Calu3 (cell line): ENCODE measurements around the gene FOXS1. TPM values are rescaled to one million over a fixed set of nuclear protein-coding genes. Genes with fewer than 3 reads are reported as not detected.

ENCODE experiments used
- BruUV-seq: library from RNA; stranded (reverse); fragments of 400-500 nt; replicated peaks from 2 replicates; lab custom pipeline; 2021; lab: Mats Ljungman, UMichigan
- CTCF ChIA-PET: fragments of 300-600 bp; sonication (Branson Sonifier 250); formaldehyde crosslinking; loops from one replicate; lab custom pipeline; 2022; ENCODE audit warnings: antibody characterized with exemption; lab: Charles Lee
- DNase-seq: peaks from one replicate; pipeline ENCODE4 v3.0.0; 2022
- H3K27ac Mint-ChIP-seq: one replicate; pipeline ENCODE4 v1.8.0; 2022; ENCODE audit warnings: mixed read lengths; ENCODE audit not compliant: unreplicated experiment
- H3K27me3 Mint-ChIP-seq: one replicate; pipeline ENCODE4 v1.8.0; 2022; ENCODE audit warnings: mixed read lengths; ENCODE audit not compliant: unreplicated experiment
- H3K36me3 Mint-ChIP-seq: one replicate; pipeline ENCODE4 v1.8.0; 2022; ENCODE audit warnings: mild to moderate bottlenecking, moderate library complexity, mixed read lengths; ENCODE audit not compliant: insufficient read depth, unreplicated experiment
- H3K4me1 Mint-ChIP-seq: one replicate; pipeline ENCODE4 v1.8.0; 2022; ENCODE audit warnings: mild to moderate bottlenecking, low read depth, mixed read lengths; ENCODE audit not compliant: unreplicated experiment
- H3K4me3 Mint-ChIP-seq: one replicate; pipeline ENCODE4 v1.8.0; 2022; ENCODE audit warnings: mild to moderate bottlenecking, low read depth, moderate library complexity, mixed read lengths; ENCODE audit not compliant: unreplicated experiment
- H3K9me3 Mint-ChIP-seq: one replicate; pipeline ENCODE4 v1.8.0; 2022; ENCODE audit warnings: low read depth, mixed read lengths; ENCODE audit not compliant: unreplicated experiment
- intact Hi-C: fragments of 100-400 bp; cut with micrococcal nuclease; formaldehyde crosslinking; loops from one replicate; pipeline ENCODE4 v1.10.0; 2022; ENCODE audit not compliant: unreplicated experiment
- total RNA-seq: library from RNA; stranded (reverse); gene quantifications from 2 replicates; pipeline ENCODE4 v1.2.3, GENCODE V29; 2022
- TF ChIP-seq, protein P1 (sequence below): fragments of 200-600 bp; IDR thresholded peaks from one replicate; pipeline ENCODE4 v1.8.0; 2022; ENCODE audit warnings: antibody characterized with exemption; ENCODE audit not compliant: unreplicated experiment

The FOXS1 gene
- total RNA-seq, 1 experiment from 2014 or later, result not detected

- intact Hi-C loops, result loop anchor here (5.0 kb wide), 1 partner anchor 115 kb away; the partner anchor contains the start of gene PDRG1
- TF ChIP-seq, protein P1, sequence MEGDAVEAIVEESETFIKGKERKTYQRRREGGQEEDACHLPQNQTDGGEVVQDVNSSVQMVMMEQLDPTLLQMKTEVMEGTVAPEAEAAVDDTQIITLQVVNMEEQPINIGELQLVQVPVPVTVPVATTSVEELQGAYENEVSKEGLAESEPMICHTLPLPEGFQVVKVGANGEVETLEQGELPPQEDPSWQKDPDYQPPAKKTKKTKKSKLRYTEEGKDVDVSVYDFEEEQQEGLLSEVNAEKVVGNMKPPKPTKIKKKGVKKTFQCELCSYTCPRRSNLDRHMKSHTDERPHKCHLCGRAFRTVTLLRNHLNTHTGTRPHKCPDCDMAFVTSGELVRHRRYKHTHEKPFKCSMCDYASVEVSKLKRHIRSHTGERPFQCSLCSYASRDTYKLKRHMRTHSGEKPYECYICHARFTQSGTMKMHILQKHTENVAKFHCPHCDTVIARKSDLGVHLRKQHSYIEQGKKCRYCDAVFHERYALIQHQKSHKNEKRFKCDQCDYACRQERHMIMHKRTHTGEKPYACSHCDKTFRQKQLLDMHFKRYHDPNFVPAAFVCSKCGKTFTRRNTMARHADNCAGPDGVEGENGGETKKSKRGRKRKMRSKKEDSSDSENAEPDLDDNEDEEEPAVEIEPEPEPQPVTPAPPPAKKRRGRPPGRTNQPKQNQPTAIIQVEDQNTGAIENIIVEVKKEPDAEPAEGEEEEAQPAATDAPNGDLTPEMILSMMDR, result no peak
- no TSS peak for BruUV-seq
- Mint-ChIP-seq H3K36me3 (peaks cover 15% of the 10 kb centered on the region), H3K9me3 (no peaks in the 10 kb centered on the region), H3K27me3 (no peaks in the 10 kb centered on the region), H3K27ac (no peak overlapping the region), H3K4me3 (no peak overlapping the region), H3K4me1 (peaks cover 24% of the 10 kb centered on the region)
- CTCF ChIA-PET, result interaction anchor here (0.7 to 1.7 kb wide), 5 partner anchors 10 to 114 kb away, joined by 3 to 10 read pairs (median 3); no protein-coding TSS in a partner anchor
- DNase-seq, result no peak
Observed at GRCh38 chr20:31836853-31837608, 8.4 kb downstream of the FOXS1 start.

DNA sequence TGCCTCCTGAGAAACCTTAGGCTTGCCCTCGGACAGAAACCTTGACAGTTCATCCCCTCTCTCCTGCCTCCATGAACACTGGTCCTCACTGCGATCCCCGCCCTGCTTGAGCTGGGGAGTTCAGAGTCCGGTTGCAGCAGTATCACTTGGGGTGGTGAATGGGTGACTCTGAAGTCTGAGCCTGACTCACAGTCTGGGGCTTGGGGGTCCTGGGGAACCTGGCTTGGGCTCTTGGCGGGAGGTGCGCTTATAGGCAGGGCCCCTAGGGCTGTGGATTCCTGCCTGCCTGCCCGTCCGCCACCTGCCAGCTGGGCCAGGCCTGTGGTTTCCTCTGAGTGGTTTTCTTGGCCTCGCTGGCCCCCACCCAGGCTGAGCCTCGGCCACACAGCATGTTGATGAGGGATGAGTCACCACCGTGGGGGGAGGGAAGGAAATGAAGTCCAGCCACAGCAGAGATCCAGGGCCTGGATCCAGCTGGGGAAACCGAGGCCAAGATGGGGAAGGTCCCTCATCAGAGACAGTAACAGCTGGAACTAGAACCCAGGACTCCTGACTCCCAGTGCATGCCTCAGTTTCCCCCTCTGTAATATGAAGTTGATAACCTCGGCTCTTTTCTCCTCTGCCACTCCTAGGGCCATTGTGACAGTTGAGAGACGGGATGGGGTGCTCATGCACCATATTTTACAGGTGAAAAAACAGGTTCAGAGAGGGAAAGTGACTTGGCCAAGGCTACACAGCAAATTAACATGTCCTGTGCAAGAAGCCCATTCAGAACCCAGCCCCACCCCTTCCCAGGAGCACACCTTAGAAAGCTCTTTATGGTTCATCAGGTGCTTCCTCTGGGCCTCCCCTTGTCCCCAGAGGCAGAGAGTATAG, 9.2 kb downstream of the FOXS1 start:
- H3K4me1 Mint-ChIP-seq, result peaks cover 17% of the 10 kb centered on the region
- peak overlapping the region; percentile 6 for H3K4me3 Mint-ChIP-seq
- no TSS peak for BruUV-seq
- CTCF ChIA-PET, result interaction anchor here (0.6 to 1.6 kb wide), 7 partner anchors 10 to 195 kb away, joined by 3 to 7 read pairs (median 3); no protein-coding TSS in a partner anchor
- intact Hi-C loops, result loop anchor here (5.0 kb wide), 1 partner anchor 116 kb away; the partner anchor contains the start of gene PDRG1
- peaks cover 15% of the 10 kb centered on the region for H3K36me3 Mint-ChIP-seq
- H3K27me3 Mint-ChIP-seq, result no peaks in the 10 kb centered on the region
- no peaks in the 10 kb centered on the region for H3K9me3 Mint-ChIP-seq
- peak; percentile 97 for DNase-seq
- H3K27ac Mint-ChIP-seq, result no peak overlapping the region
- TF ChIP-seq, protein P1, result no peak

DNA sequence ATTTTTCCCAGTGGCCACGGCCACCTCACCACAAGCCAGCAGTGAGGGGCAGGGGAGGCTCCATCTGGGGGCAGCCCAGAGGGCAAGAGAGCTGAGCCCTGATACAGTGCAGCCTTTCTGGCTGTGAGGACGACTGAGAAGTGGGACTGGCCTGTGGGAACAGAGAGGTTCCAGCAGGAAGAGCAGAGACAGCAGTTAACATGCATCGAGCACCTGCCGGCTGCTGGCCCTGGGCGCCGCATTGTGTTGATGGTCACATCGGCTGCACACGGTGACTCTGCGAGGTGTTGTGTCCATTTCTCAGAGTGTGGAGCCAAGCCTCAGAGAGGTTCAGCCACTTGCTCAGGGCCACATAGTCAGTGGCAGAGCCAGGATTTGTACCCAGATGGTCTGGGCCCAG, 9.8 kb downstream of the FOXS1 start:
- Mint-ChIP-seq H3K4me3 (no peak overlapping the region), H3K27ac (no peak overlapping the region), H3K27me3 (no peaks in the 10 kb centered on the region), H3K36me3 (peaks cover 15% of the 10 kb centered on the region), H3K4me1 (peaks cover 17% of the 10 kb centered on the region), H3K9me3 (no peaks in the 10 kb centered on the region)
- DNase-seq, result no peak
- intact Hi-C loops, result loop anchor here (5.0 kb wide), 1 partner anchor 117 kb away; the partner anchor contains the start of gene PDRG1
- no TSS peak for BruUV-seq
- TF ChIP-seq, protein P1, result no peak
- CTCF ChIA-PET, result interaction anchor here (0.7 to 1.6 kb wide), 3 partner anchors 11 to 176 kb away, joined by 3 to 7 read pairs (median 4); no protein-coding TSS in a partner anchor

DNA sequence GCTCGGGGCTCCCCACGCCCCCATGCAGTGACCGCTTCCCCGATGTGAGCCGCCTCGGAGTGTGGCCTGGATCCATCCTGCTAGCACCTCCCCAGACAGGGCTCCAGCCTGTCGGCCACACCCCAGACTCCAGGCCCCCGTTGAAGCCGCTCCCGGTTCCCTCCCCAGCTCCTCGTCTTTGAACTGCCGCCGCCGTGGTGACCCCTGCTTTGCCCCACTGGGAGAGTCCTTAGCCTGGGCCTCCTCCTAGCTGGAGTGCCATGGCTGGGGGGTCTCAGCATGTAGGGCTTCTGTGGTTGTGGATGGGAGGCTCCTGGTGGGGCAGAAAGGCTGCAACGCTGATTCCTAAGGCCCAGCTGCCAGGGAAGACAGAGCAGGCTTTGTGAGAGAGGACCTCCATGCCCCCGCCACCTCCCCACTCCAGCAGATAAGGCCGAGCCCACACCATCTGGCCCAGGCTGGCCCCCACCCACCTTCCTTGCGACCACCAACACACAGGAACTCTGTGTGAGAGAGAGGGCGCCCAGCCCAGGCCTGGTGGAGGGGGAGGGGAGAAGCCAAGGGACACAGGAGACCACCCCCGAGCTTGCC, 11.4 kb downstream of the FOXS1 start:
- Mint-ChIP-seq H3K9me3 (no peaks in the 10 kb centered on the region), H3K4me3 (no peak overlapping the region), H3K27me3 (no peaks in the 10 kb centered on the region), H3K27ac (no peak overlapping the region), H3K4me1 (peaks cover 17% of the 10 kb centered on the region), H3K36me3 (peaks cover 15% of the 10 kb centered on the region)
- no peak for DNase-seq
- intact Hi-C loops, result no loop called here
- no TSS peak for BruUV-seq
- TF ChIP-seq, protein P1, result no peak
- CTCF ChIA-PET, result interaction anchor here (1.2 kb wide), 1 partner anchor 10 kb away, joined by 3 read pairs; no protein-coding TSS in a partner anchor
